ENCODE data around the gene AREL1.

- no peak for TF ChIP-seq POLR2A (IDR thresholded peaks at IDR 0.05; ENCODE audit: borderline replicate concordance, extremely low read depth, insufficient read depth, insufficient read length)
- TF ChIP-seq JUND (IDR thresholded peaks at IDR 0.05), result no peak
- TF ChIP-seq CTCF (IDR thresholded peaks at IDR 0.05 in 2 of 3, conservative IDR thresholded peaks at IDR 0.05 in 1 of 3; ENCODE audit: borderline replicate concordance in 1 of 3, insufficient read depth in 1 of 3, low read depth in 2 of 3, low read length in 2 of 3), result no peak
- TF ChIP-seq EGR1 (IDR thresholded peaks at IDR 0.05; ENCODE audit: low read depth), result no peak
- no peak for TF ChIP-seq EZH2 (IDR thresholded peaks at IDR 0.05)
- no peak for TF ChIP-seq POLR2AphosphoS5 (IDR thresholded peaks at IDR 0.05; ENCODE audit: low read depth, low read length)
- no peak for TF ChIP-seq CEBPB (IDR thresholded peaks at IDR 0.05; ENCODE audit: low read depth)
- no peak for TF ChIP-seq FOSL1 (IDR thresholded peaks at IDR 0.05; ENCODE audit: low read depth)
- no peak for TF ChIP-seq ZFX (IDR thresholded peaks at IDR 0.05)
- TF ChIP-seq, protein P1, sequence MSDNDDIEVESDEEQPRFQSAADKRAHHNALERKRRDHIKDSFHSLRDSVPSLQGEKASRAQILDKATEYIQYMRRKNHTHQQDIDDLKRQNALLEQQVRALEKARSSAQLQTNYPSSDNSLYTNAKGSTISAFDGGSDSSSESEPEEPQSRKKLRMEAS (IDR thresholded peaks at IDR 0.05), result no peak
These were observed 65.7 kb downstream of the AREL1 start for GRCh38 chr14:74647061-74647677.
